ENCODE data around the gene CAPZA1.
A peak's percentile ranks its signal among the peaks of the same experiment; 100 is the strongest.
"Not testable (repeated sequence)": the region's sequence is repeated elsewhere in the genome, so short reads cannot be mapped to it uniquely, and the experiment has no call there.

CAPZA1 gene

GRCh38 chr1:112634367-112634766 is 14.7 kb downstream of the CAPZA1 start:
- in situ Hi-C loops (cut with HindIII; ENCODE audit: low pct_unique_long_range_greater_than_20kb, low sequenced_read_pairs), result no loop called here
- no peak for TF ChIP-seq JUND (IDR thresholded peaks at IDR 0.05; ENCODE audit: low read depth)
- no peak for DNase-seq (ENCODE audit: low read depth in 1 of 2, low spot score in 1 of 2)

DNA sequence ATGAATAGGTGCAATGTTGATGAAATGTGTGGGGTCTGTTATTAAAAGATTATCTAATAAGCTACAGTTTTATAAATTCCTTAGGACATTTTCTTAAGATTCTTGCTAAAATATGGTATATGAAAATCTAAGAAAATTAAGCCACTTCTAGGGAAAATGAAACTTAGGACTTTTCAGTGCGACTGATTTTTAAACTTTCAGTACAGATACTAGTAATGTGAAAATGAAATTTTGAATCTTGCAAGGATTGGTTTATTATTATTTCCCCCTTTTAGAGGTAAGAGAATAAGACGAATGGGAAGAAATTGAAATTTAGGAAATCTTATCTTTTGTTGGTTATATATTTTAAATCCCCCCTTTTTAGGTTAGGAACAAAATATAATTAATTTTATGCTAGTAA is 16.4 kb downstream of the CAPZA1 start:
- no peak for DNase-seq (ENCODE audit: low read depth in 1 of 2, low spot score in 1 of 2)

GRCh38 chr1:112636597-112637253 is 17.1 kb downstream of the CAPZA1 start:
- no peak for DNase-seq (ENCODE audit: low read depth in 1 of 2, low spot score in 1 of 2)
- in situ Hi-C loops (cut with HindIII; ENCODE audit: low pct_unique_long_range_greater_than_20kb, low sequenced_read_pairs), result no loop called here

More for the DNA sequence above, 16.4 kb downstream of the CAPZA1 start:
- TF ChIP-seq JUND (IDR thresholded peaks at IDR 0.05; ENCODE audit: low read depth), result no peak
- in situ Hi-C loops (cut with HindIII; ENCODE audit: low pct_unique_long_range_greater_than_20kb, low sequenced_read_pairs), result no loop called here

DNA sequence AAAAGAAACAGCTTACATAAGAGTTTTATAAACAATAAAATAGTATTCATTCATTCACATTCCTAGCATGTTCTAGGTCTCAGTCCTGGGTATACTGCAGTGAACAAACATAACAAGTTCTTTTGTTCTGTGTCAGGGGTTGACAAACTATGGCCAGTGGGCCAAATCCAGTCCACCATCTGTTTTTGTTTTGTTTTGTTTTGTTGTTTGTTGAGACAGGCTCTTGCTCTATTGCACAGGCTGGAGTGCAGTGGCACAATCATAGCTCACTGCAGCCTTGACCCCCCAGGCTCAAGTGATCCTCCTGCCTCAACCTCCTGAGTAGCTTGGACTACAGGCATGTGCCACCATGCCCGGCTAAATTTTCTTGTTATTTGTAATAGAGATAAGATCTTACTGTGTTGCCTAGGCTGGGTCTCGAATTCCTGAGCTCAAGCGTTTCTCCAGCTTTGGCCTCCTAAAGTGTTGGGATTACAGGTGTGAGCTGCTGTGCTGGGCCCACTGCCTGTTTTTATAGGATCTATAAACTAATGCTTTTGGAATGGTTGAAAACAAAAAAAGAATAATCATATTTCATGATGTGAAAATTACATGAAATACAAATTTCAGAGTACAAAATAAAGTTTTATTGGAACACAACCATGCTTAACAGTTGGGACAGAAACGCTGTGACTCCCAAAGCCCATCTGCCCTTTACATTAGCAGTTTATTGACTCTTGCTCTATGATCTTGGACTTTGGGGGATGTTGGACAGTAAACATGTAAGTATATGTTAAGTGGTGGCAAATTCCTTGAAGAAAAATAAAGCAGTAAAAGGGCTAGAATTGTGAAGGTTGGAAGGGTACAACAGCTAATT is 17.9 kb downstream of the CAPZA1 start:
- DNase-seq (ENCODE audit: low read depth in 1 of 2, low spot score in 1 of 2), result peak in 1 of 2 experiments; percentile 73
- in situ Hi-C loops (cut with HindIII; ENCODE audit: low pct_unique_long_range_greater_than_20kb, low sequenced_read_pairs), result no loop called here
- TF ChIP-seq JUND (IDR thresholded peaks at IDR 0.05; ENCODE audit: low read depth), result no peak

More at GRCh38 chr1:112636597-112637253, 17.1 kb downstream of the CAPZA1 start:
- TF ChIP-seq JUND (IDR thresholded peaks at IDR 0.05; ENCODE audit: low read depth), result no peak

- no peak for TF ChIP-seq JUND (IDR thresholded peaks at IDR 0.05; ENCODE audit: low read depth)
- peak in 1 of 2 experiments; percentile 61 for DNase-seq (ENCODE audit: low read depth in 1 of 2, low spot score in 1 of 2)
- in situ Hi-C loops (cut with HindIII; ENCODE audit: low pct_unique_long_range_greater_than_20kb, low sequenced_read_pairs), result no loop called here
Measured at GRCh38 chr1:112638110-112638428, 18.4 kb downstream of the CAPZA1 start.

GRCh38 chr1:112640437-112640836 is 20.8 kb downstream of the CAPZA1 start:
- not testable (repeated sequence) for DNase-seq (ENCODE audit: low read depth in 1 of 2, low spot score in 1 of 2)

DNA sequence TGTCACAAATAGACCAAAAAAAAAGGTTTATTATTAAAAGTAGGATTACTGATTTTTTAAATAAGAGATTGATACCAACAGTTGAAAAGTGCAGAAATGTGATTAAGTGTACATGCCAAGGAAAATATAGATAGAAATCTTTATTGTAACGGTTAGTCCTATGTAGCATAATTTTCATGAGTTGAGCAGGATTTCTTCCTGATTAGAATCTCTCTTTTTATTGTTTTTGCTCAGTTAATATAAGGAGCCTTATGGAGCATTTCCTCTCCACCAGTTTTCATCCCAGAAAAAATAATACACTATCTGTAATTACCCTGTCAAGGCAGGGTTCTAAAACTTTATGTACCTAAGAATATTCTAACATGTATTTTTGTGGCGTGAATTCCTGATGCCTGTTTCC is 23.4 kb downstream of the CAPZA1 start:
- in situ Hi-C loops (cut with HindIII; ENCODE audit: low pct_unique_long_range_greater_than_20kb, low sequenced_read_pairs), result no loop called here
- TF ChIP-seq JUND (IDR thresholded peaks at IDR 0.05; ENCODE audit: low read depth), result no peak
- DNase-seq (ENCODE audit: low read depth in 1 of 2, low spot score in 1 of 2), result no peak

More at GRCh38 chr1:112640437-112640836, 20.8 kb downstream of the CAPZA1 start:
- in situ Hi-C loops (cut with HindIII; ENCODE audit: low pct_unique_long_range_greater_than_20kb, low sequenced_read_pairs), result not testable (repeated sequence)

DNA sequence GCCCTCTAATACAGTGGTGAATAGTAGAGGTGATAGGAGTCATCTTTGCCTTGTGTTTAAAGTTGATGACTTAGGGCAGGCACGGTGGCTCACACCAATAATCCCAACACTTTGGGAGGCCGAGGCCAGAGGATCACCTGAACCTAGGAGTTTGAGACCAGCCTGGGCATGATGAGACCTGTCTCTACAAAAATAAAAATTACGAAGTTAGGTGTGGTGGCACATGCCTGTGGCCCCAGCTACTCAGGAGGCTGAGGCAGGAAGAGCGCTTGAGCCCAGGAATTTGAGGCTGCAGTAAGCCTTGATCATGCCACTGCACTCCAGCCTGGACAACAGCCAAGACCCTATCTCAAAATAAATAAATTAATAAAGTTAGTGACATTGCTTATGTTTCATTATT is 26.6 kb downstream of the CAPZA1 start:
- no peak for TF ChIP-seq JUND (IDR thresholded peaks at IDR 0.05; ENCODE audit: low read depth)

DNA sequence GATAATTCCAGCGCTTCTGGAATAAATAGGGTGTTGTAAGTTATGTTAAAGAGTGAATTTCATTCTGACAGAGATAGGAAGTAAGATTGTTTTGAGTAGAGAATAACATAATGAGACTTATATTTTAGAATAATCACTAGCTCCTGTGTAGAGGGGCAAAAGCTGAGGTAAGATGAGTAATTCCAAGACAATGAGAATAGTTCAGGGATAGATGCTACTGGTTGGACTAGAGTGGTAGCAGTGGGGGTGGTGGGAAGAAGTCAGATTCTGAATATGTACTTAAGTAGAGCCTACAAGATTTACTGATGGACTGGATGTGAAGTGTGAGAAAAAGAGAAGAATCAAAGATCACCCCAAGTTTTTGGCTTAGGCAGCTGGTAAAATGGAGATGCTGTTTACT is 31.6 kb downstream of the CAPZA1 start:
- no peak for TF ChIP-seq JUND (IDR thresholded peaks at IDR 0.05; ENCODE audit: low read depth)
- DNase-seq (ENCODE audit: low read depth in 1 of 2, low spot score in 1 of 2), result no peak
- in situ Hi-C loops (cut with HindIII; ENCODE audit: low pct_unique_long_range_greater_than_20kb, low sequenced_read_pairs), result no loop called here

More for the DNA sequence above, 26.6 kb downstream of the CAPZA1 start:
- DNase-seq (ENCODE audit: low read depth in 1 of 2, low spot score in 1 of 2), result no peak
- in situ Hi-C loops (cut with HindIII; ENCODE audit: low pct_unique_long_range_greater_than_20kb, low sequenced_read_pairs), result no loop called here

GRCh38 chr1:112665857-112666256 is 46.2 kb downstream of the CAPZA1 start:
- TF ChIP-seq JUND (IDR thresholded peaks at IDR 0.05; ENCODE audit: low read depth), result no peak
- no peak for DNase-seq (ENCODE audit: low read depth in 1 of 2, low spot score in 1 of 2)
- in situ Hi-C loops (cut with HindIII; ENCODE audit: low pct_unique_long_range_greater_than_20kb, low sequenced_read_pairs), result no loop called here

- no peak for DNase-seq (ENCODE audit: low read depth in 1 of 2, low spot score in 1 of 2)
- no peak for TF ChIP-seq JUND (IDR thresholded peaks at IDR 0.05; ENCODE audit: low read depth)
- in situ Hi-C loops (cut with HindIII; ENCODE audit: low pct_unique_long_range_greater_than_20kb, low sequenced_read_pairs), result no loop called here
Measured at GRCh38 chr1:112666946-112667345, 47.3 kb downstream of the CAPZA1 start.

- TF ChIP-seq JUND (IDR thresholded peaks at IDR 0.05; ENCODE audit: low read depth), result no peak
- in situ Hi-C loops (cut with HindIII; ENCODE audit: low pct_unique_long_range_greater_than_20kb, low sequenced_read_pairs), result no loop called here
- no peak for DNase-seq (ENCODE audit: low read depth in 1 of 2, low spot score in 1 of 2)
Measured at GRCh38 chr1:112672009-112672408, 52.4 kb downstream of the CAPZA1 start.

DNA sequence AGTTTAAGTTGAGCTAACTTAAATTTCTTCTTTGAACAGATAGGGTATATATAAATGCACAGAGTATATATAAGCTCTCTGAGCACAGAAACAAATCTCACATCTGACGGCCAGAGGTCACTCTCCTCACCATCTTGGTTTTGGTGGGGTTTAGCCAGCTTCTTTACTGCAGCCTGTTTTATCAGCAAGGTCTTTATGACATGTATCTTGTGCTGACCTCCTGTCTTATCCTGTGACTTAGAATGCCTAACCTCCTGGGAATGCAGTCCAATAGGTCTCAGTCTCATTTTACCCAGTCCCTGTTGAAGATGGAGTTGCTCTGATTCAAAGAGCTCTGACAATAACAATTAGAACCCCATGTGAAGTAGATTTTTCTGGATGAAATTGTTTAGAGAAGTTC is 53.2 kb downstream of the CAPZA1 start:
- no peak for TF ChIP-seq JUND (IDR thresholded peaks at IDR 0.05; ENCODE audit: low read depth)
- in situ Hi-C loops (cut with HindIII; ENCODE audit: low pct_unique_long_range_greater_than_20kb, low sequenced_read_pairs), result no loop called here
- DNase-seq (ENCODE audit: low read depth in 1 of 2, low spot score in 1 of 2), result no peak
